ENCODE results near the gene VARS1.

DNA sequence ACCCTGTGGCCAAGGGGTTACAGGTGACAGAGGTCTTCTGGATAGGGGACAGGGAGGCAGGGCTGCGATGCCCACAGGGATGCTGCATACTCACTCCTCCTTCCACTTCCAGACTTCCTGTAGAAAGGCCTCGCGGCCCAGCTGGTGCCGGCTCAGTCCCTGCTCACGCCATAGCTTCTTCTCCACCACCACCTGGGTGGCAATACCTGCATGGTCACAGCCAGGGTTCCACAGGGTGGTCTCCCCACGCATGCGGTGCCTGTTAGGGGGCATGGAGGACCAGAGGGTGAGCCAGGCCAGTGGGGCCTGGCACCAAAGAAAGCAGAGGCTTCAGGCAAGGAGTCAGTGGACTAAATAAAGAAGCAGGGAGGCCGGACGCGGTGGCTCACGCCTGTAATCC, 10.1 kb downstream of the VARS1 start:
- TF ChIP-seq FOXM1 (IDR thresholded peaks at IDR 0.05; ENCODE audit: borderline replicate concordance): no peak
- TF ChIP-seq ARNT (IDR thresholded peaks at IDR 0.05): no peak
- no peak for TF ChIP-seq SP1 (IDR thresholded peaks at IDR 0.05)
- no peak for TF ChIP-seq NFRKB (IDR thresholded peaks at IDR 0.05)
- no peak for TF ChIP-seq FOXK2 (IDR thresholded peaks at IDR 0.05)
